ENCODE data around the gene UNC5A.
A peak's percentile ranks its signal among the peaks of the same experiment; 100 is the strongest.

Gene UNC5A

DNA sequence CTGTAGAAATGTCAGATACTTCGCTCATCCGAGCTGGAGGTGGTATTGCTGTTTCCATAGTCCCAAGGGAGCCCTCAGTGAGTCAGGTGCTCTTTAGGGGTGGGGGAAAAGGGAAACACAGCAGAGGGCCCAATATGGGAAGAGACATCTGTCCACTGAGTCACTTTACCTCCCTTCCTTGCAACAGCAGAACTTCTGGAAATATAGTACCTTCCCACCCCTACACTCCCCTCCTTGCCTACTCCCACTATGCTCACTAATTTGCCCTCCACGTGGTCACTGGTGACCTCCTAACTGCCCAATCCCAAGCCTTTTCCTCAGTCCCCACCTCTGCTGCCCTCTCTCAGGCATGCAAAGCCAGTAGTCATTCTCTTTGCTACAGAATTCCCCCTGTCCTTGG is 86.9 kb downstream of the UNC5A start:
- H3K4me3 ChIP-seq (ENCODE audit: low read length), result no peak overlapping the region
- TF ChIP-seq, protein P1, sequence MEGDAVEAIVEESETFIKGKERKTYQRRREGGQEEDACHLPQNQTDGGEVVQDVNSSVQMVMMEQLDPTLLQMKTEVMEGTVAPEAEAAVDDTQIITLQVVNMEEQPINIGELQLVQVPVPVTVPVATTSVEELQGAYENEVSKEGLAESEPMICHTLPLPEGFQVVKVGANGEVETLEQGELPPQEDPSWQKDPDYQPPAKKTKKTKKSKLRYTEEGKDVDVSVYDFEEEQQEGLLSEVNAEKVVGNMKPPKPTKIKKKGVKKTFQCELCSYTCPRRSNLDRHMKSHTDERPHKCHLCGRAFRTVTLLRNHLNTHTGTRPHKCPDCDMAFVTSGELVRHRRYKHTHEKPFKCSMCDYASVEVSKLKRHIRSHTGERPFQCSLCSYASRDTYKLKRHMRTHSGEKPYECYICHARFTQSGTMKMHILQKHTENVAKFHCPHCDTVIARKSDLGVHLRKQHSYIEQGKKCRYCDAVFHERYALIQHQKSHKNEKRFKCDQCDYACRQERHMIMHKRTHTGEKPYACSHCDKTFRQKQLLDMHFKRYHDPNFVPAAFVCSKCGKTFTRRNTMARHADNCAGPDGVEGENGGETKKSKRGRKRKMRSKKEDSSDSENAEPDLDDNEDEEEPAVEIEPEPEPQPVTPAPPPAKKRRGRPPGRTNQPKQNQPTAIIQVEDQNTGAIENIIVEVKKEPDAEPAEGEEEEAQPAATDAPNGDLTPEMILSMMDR (IDR thresholded peaks at IDR 0.05; ENCODE audit: insufficient read depth, low read depth, low read length, missing control alignments), result no peak
- DNase-seq (ENCODE audit: low read depth), result no peak

GRCh38 chr5:176899296-176899891 is 89.0 kb downstream of the UNC5A start, which contains the start of gene HK3:
Gene HK3, minus strand, starts transcription at chr5:176899346. Its CDS starts 3,187 bp downstream, at chr5:176896159.
- no peak for DNase-seq (ENCODE audit: low read depth)
- TF ChIP-seq, protein P1 (IDR thresholded peaks at IDR 0.05; ENCODE audit: insufficient read depth, low read depth, low read length, missing control alignments), result no peak
- H3K4me3 ChIP-seq (ENCODE audit: low read length), result no peak within 1 kb of the TSS

DNA sequence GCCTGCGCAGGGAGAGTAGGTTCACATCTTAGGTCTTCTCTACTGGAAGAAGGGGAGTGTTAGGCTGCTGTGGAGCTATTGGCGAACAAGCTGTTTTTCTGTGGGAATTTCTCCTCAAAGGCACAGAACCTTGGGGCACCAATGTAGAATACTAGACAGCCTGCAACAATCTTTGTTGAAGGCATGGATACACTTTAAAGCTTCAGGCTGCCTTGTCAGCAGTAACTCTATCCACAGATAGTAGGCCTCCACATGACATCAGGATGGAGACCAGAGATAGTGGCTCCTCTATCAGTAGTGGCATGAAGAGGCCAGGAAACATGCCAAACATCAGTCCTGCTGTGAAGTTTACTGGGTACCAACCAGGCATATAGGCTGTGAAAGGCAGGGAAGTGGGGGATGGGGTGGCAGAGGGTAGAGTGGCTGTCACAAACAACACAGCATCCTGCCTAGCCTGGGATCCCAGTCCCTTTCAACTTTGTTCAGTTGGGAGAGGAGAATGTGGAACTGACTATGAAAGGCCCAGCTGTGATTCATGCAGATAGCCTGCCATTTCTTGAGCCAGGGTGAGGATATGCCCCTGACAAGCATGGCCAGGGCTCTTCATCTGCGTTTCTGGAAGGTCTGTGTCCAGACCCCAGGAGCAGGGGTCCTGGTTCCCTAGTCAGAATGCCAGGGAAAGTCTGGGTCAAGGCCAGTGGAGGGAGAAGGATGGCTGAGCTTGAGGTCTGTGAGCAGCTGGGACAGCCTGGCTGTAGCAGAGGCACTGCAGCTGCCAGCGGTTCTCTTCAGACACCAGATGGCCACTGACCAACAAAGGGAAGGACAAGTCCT is 89.8 kb downstream of the UNC5A start:
- TF ChIP-seq, protein P1 (IDR thresholded peaks at IDR 0.05; ENCODE audit: insufficient read depth, low read depth, low read length, missing control alignments), result no peak
- DNase-seq (ENCODE audit: low read depth), result no peak
- no peak overlapping the region for H3K4me3 ChIP-seq (ENCODE audit: low read length)

DNA sequence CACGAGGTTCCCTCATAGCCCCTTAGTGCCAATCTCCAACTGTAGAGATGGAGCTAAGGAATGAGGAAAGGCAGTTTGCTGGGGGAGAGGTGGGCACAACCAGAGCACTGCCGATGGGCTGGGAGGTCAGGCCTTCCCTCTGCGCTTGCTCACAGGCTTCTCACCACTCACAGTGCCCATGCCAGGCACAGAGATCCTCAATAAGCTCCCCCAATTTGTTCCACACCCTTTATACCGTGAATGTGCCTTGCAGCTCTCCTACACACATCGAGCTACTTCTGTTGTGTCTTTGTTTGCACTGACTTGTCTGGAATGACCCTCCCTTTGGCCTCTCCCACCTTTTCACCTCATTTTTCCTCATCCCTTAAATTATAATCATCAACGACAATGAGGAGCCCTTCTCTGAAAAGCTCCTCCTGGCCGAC is 90.4 kb downstream of the UNC5A start:
- TF ChIP-seq, protein P1 (IDR thresholded peaks at IDR 0.05; ENCODE audit: insufficient read depth, low read depth, low read length, missing control alignments), result no peak
- H3K4me3 ChIP-seq (ENCODE audit: low read length), result no peak overlapping the region
- DNase-seq (ENCODE audit: low read depth), result no peak

- H3K4me3 ChIP-seq (ENCODE audit: low read length), result no peak overlapping the region
- peak; percentile 53 for DNase-seq (ENCODE audit: low read depth)
- TF ChIP-seq, protein P1 (IDR thresholded peaks at IDR 0.05; ENCODE audit: insufficient read depth, low read depth, low read length, missing control alignments), result no peak
These were observed 91.1 kb downstream of the UNC5A start for GRCh38 chr5:176901260-176902101.

GRCh38 chr5:176902102-176902814 is 91.9 kb downstream of the UNC5A start:
- H3K4me3 ChIP-seq (ENCODE audit: low read length), result no peak overlapping the region
- no peak for DNase-seq (ENCODE audit: low read depth)
- TF ChIP-seq, protein P1 (IDR thresholded peaks at IDR 0.05; ENCODE audit: insufficient read depth, low read depth, low read length, missing control alignments), result no peak
